GM23338 (cell line): ENCODE measurements around the gene TSHZ2. TPM values are rescaled to one million over a fixed set of nuclear protein-coding genes. Genes with fewer than 3 reads are reported as not detected.

Experiments used
- ATAC-seq: fragments of 200-7000 bp; cut with Tn5 transposase; 3 replicates; pipeline ENCODE4 v1.9.1; 2020
- DNase-seq: peaks from one replicate; pipeline ENCODE4 v3.0.0-alpha.2; 2015; ENCODE audit warnings: low spot score
- H2AFZ ChIP-seq: fragments of 200-600 bp; sonication (generic); 2 replicates; pipeline ENCODE4 v1.8.0; 2016; ENCODE audit warnings: antibody characterized with exemption, mild to moderate bottlenecking, moderate library complexity
- H3F3A ChIP-seq: fragments of 200-600 bp; sonication (generic); replicated peaks from 2 replicates; pipeline ENCODE4 v1.8.0; 2017; ENCODE audit warnings: antibody characterized with exemption, mixed run types, low read depth
- H3K27ac ChIP-seq: fragments of 200-600 bp; sonication (generic); 2 replicates; pipeline ENCODE4 v1.6.1; 2016; ENCODE audit warnings: low read depth
- H3K27me3 ChIP-seq: fragments of 200-600 bp; sonication (generic); 2 replicates; pipeline ENCODE4 v1.8.0; 2016; ENCODE audit warnings: mild to moderate bottlenecking, mixed run types, moderate library complexity; ENCODE audit not compliant: insufficient read depth
- H3K36me3 ChIP-seq: fragments of 200-600 bp; sonication (generic); 2 replicates; pipeline ENCODE4 v1.8.0; 2016; ENCODE audit warnings: mild to moderate bottlenecking; ENCODE audit not compliant: insufficient read depth
- H3K4me1 ChIP-seq: fragments of 200-600 bp; sonication (generic); 2 replicates; pipeline ENCODE4 v1.8.0; 2016; ENCODE audit warnings: mild to moderate bottlenecking, moderate library complexity; ENCODE audit not compliant: insufficient read depth
- H3K4me2 ChIP-seq: fragments of 200-600 bp; sonication (generic); 2 replicates; pipeline ENCODE4 v1.7.1; 2017; ENCODE audit warnings: mixed run types
- H3K4me3 ChIP-seq: fragments of 200-600 bp; sonication (generic); 2 replicates; pipeline ENCODE4 v1.6.1; 2016; ENCODE audit warnings: mixed run types
- H3K79me2 ChIP-seq: fragments of 200-600 bp; sonication (generic); replicated peaks from 2 replicates; pipeline ENCODE4 v1.8.0; 2017; ENCODE audit warnings: mild to moderate bottlenecking; ENCODE audit not compliant: insufficient read depth
- H3K9me2 ChIP-seq: fragments of 200-600 bp; sonication (generic); 2 replicates; pipeline ENCODE4 v1.8.0; 2017; ENCODE audit not compliant: insufficient read depth
- H4K20me1 ChIP-seq: fragments of 200-600 bp; sonication (generic); replicated peaks from 2 replicates; pipeline ENCODE4 v1.8.0; 2017; ENCODE audit warnings: mild to moderate bottlenecking; ENCODE audit not compliant: insufficient read depth
- H3K27ac Mint-ChIP-seq: 2 replicates; pipeline ENCODE4 v1.8.0; 2020; ENCODE audit warnings: inconsistent platforms, mild to moderate bottlenecking, moderate library complexity, mixed read lengths
- H3K27me3 Mint-ChIP-seq: 3 replicates; pipeline ENCODE4 v1.8.0; 2022; ENCODE audit warnings: low read depth, mild to moderate bottlenecking, moderate library complexity, mixed read lengths, inconsistent platforms; ENCODE audit not compliant: insufficient read depth, poor library complexity
- H3K36me3 Mint-ChIP-seq: 3 replicates; pipeline ENCODE4 v1.8.0; 2021; ENCODE audit warnings: low read depth, mild to moderate bottlenecking, inconsistent platforms, moderate library complexity, mixed read lengths
- H3K4me1 Mint-ChIP-seq: 3 replicates; pipeline ENCODE4 v1.8.0; 2020; ENCODE audit warnings: mild to moderate bottlenecking, inconsistent platforms, mixed read lengths
- H3K4me3 Mint-ChIP-seq: 3 replicates; pipeline ENCODE4 v1.8.0; 2021; ENCODE audit warnings: moderate library complexity, mild to moderate bottlenecking, inconsistent platforms, mixed read lengths
- H3K9me3 Mint-ChIP-seq: 3 replicates; pipeline ENCODE4 v1.8.0; 2020; ENCODE audit warnings: moderate library complexity, mild to moderate bottlenecking, inconsistent platforms, mixed read lengths
- CREB1 ChIP-seq: fragments of 250-450 bp; sonication (Bioruptor Pico); IDR thresholded peaks from 2 replicates; pipeline ENCODE4 v1.5.0; 2020; ENCODE audit warnings: low read depth, mild to moderate bottlenecking, moderate library complexity
- CTCF ChIP-seq, 2 experiments: fragments of 200-600 bp in 1 of 2; sonication (generic) in 1 of 2; conservative IDR thresholded peaks; 2 replicates each; pipeline versions ENCODE4 v1.5.1 to v1.6.1; 2016 to 2017; ENCODE audit warnings: antibody characterized with exemption in 2 of 2, low read depth in 2 of 2, mild to moderate bottlenecking in 2 of 2, moderate library complexity in 1 of 2
- EZH2 ChIP-seq: fragments of 200-600 bp; sonication (generic); IDR thresholded peaks from one replicate; pipeline ENCODE4 v1.8.0; 2017; ENCODE audit warnings: antibody characterized with exemption, mild to moderate bottlenecking, low read depth; ENCODE audit not compliant: unreplicated experiment
- ZNF114 ChIP-seq: fragments of 250-450 bp; sonication (Bioruptor Pico); IDR thresholded peaks from 2 replicates; pipeline ENCODE4 v1.5.0; 2020; ENCODE audit warnings: mild to moderate bottlenecking, moderate library complexity
- ZNF331 ChIP-seq: fragments of 250-450 bp; sonication (Bioruptor Pico); IDR thresholded peaks from 2 replicates; pipeline ENCODE4 v1.5.0; 2020; ENCODE audit warnings: low read depth, mild to moderate bottlenecking, moderate library complexity
- ZNF462 ChIP-seq: fragments of 250-450 bp; sonication (Bioruptor Pico); IDR thresholded peaks from 2 replicates; pipeline ENCODE4 v1.5.0; 2020; ENCODE audit warnings: mild to moderate bottlenecking, moderate library complexity
- polyA plus RNA-seq: library from polyadenylated mRNA; unstranded; fragments of >200 nt; fragmentation: Nextera tagmentation; extraction: Ambion mirVana; gene quantifications from 2 replicates; pipeline ENCODE4 v1.2.1, GENCODE V29; 2016
- total RNA-seq: library from RNA; depleted of rRNA; stranded (reverse); fragments of >200 nt; shearing (Covaris generic); gene quantifications from 2 replicates; pipeline ENCODE4 v1.2.3, GENCODE V29; 2014
- TF ChIP-seq, protein P1 (sequence below): IDR thresholded peaks from one replicate; pipeline ENCODE4 v1.6.1; 2018; ENCODE audit warnings: antibody characterized with exemption; ENCODE audit not compliant: unreplicated experiment

The TSHZ2 gene
- total and polyA plus RNA-seq, 2 experiments from 2014 or later: 0.49 to 1.3 TPM

GRCh38 chr20:53032046-53032445 is 59.9 kb downstream of the TSHZ2 start:
- no peak overlapping the region for H3K27ac Mint-ChIP-seq
- peaks cover 2% of the 10 kb centered on the region for H3K27me3 Mint-ChIP-seq
- H3K36me3 ChIP-seq: no peaks in the 10 kb centered on the region
- H4K20me1 ChIP-seq: no peaks in the 10 kb centered on the region
- H2AFZ ChIP-seq: no peak overlapping the region
- H3K4me1 ChIP-seq: no peaks in the 10 kb centered on the region
- no peaks in the 10 kb centered on the region for H3K79me2 ChIP-seq
- H3K4me2 ChIP-seq: no peak overlapping the region
- no peak overlapping the region for H3K27ac ChIP-seq
- H3K27me3 ChIP-seq: no peaks in the 10 kb centered on the region
- no peak overlapping the region for H3K4me3 Mint-ChIP-seq
- no peaks in the 10 kb centered on the region for H3F3A ChIP-seq
- H3K9me2 ChIP-seq: no peaks in the 10 kb centered on the region
- ATAC-seq (no peak), DNase-seq (no peak)
- H3K9me3 Mint-ChIP-seq: no peaks in the 10 kb centered on the region
- TF ChIP-seq ZNF114 (CRISPR knock-in tag) (no peak), ZNF462 (no peak), CTCF (conservative IDR thresholded peaks at IDR 0.05; ENCODE audit: low read depth in 2 of 2) (no peak), CREB1 (CRISPR knock-in tag) (no peak), EZH2 (no peak), ZNF331 (CRISPR knock-in tag) (no peak)
- TF ChIP-seq, protein P1, sequence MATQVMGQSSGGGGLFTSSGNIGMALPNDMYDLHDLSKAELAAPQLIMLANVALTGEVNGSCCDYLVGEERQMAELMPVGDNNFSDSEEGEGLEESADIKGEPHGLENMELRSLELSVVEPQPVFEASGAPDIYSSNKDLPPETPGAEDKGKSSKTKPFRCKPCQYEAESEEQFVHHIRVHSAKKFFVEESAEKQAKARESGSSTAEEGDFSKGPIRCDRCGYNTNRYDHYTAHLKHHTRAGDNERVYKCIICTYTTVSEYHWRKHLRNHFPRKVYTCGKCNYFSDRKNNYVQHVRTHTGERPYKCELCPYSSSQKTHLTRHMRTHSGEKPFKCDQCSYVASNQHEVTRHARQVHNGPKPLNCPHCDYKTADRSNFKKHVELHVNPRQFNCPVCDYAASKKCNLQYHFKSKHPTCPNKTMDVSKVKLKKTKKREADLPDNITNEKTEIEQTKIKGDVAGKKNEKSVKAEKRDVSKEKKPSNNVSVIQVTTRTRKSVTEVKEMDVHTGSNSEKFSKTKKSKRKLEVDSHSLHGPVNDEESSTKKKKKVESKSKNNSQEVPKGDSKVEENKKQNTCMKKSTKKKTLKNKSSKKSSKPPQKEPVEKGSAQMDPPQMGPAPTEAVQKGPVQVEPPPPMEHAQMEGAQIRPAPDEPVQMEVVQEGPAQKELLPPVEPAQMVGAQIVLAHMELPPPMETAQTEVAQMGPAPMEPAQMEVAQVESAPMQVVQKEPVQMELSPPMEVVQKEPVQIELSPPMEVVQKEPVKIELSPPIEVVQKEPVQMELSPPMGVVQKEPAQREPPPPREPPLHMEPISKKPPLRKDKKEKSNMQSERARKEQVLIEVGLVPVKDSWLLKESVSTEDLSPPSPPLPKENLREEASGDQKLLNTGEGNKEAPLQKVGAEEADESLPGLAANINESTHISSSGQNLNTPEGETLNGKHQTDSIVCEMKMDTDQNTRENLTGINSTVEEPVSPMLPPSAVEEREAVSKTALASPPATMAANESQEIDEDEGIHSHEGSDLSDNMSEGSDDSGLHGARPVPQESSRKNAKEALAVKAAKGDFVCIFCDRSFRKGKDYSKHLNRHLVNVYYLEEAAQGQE: no peak
- peaks cover 7% of the 10 kb centered on the region for H3K4me1 Mint-ChIP-seq
- H3K4me3 ChIP-seq: no peak overlapping the region
- H3K36me3 Mint-ChIP-seq: no peaks in the 10 kb centered on the region
